Activated CD4-positive, alpha-beta T cell treated with anti-CD3 and anti-CD28 coated beads for 36 hours (primary cell): ENCODE data around the gene ASAP3. TPM values are rescaled to one million over a fixed set of nuclear protein-coding genes. Genes with fewer than 3 reads are reported as not detected.

ENCODE experiments used
- ATAC-seq: fragments of 200-7000 bp; cut with Tn5 transposase; one replicate; pipeline ENCODE4 v1.10.0; 2021; ENCODE audit warnings: mild to moderate bottlenecking, moderate library complexity
- CTCF ChIA-PET: fragments of 350-600 bp; sonication (Branson Sonifier 250); formaldehyde crosslinking; loops from one replicate; lab custom pipeline; 2021; ENCODE audit warnings: antibody characterized with exemption; lab: Charles Lee
- POLR2A ChIA-PET: fragments of 350-600 bp; sonication (Branson Sonifier 250); formaldehyde crosslinking; loops from one replicate; lab custom pipeline; 2021; ENCODE audit warnings: antibody characterized with exemption, inconsistent platforms; lab: Charles Lee
- DNase-seq: peaks from one replicate; pipeline ENCODE4 v3.0.0-alpha.2; 2020
- H3K27ac Mint-ChIP-seq: one replicate; pipeline ENCODE4 v1.8.0; 2021; ENCODE audit warnings: mixed read lengths
- H3K27me3 Mint-ChIP-seq: one replicate; pipeline ENCODE4 v1.8.0; 2021; ENCODE audit warnings: mixed read lengths
- H3K36me3 Mint-ChIP-seq: one replicate; pipeline ENCODE4 v1.8.0; 2021; ENCODE audit warnings: low read depth, mixed read lengths
- H3K4me1 Mint-ChIP-seq: one replicate; pipeline ENCODE4 v1.8.0; 2021; ENCODE audit warnings: mixed read lengths
- H3K4me3 Mint-ChIP-seq: one replicate; pipeline ENCODE4 v1.8.0; 2021; ENCODE audit warnings: mild to moderate bottlenecking, moderate library complexity, mixed read lengths
- H3K9me3 Mint-ChIP-seq: one replicate; pipeline ENCODE4 v1.8.0; 2021; ENCODE audit warnings: low read depth, mixed read lengths
- intact Hi-C, 2 experiments: fragments of 100-400 bp; cut with DNase I in 1 of 2; cut with micrococcal nuclease in 1 of 2; formaldehyde crosslinking; loops; one replicate each; pipeline versions ENCODE4 v1.14.2 to v1.15.1; 2022 to 2024; cut with DNase I, micrococcal nuclease
- total RNA-seq, 2 experiments: library from RNA; stranded (reverse); gene quantifications; one replicate each; pipeline ENCODE4 v1.2.3, GENCODE V29; 2021

ASAP3 gene
- total RNA-seq, 2 experiments from 2014 or later: 0.37 to 0.57 TPM

DNA sequence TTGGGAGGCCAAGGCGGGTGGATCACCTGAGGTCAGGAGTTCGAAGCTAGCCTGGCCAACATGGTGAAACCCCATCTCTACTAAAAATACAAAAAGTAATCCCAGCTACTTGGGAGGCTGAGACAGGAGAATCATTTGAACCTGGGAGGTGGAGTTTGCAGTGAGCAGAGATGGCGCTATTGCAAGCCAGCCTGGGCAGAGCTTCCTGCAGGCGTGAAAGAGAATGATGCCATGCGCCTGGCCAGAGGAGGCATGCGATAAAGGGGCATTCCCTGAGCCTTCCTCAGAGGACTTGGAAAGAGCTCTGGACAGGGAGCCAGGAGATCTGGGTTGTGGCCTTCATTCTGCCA is 43.9 kb upstream of the ASAP3 start:
- Mint-ChIP-seq H3K36me3 (peaks cover 34% of the 10 kb centered on the region), H3K4me1 (peaks cover 74% of the 10 kb centered on the region), H3K27me3 (no peaks in the 10 kb centered on the region), H3K4me3 (peak overlapping the region; percentile 84), H3K27ac (no peak overlapping the region), H3K9me3 (no peaks in the 10 kb centered on the region)
- CTCF ChIA-PET: interaction anchor here (0.6 to 9.3 kb wide), 15 partner anchors 10 to 772 kb away, joined by 3 to 82 read pairs (median 4); partner anchors contain the start of genes RPL11 and ZNF436
- intact Hi-C loops: no loop called here
- DNase-seq (no peak), ATAC-seq (peak; percentile 8)
- POLR2A ChIA-PET: interaction anchor here (0.7 to 1.3 kb wide), 6 partner anchors 12 to 164 kb away, joined by 3 to 5 read pairs (median 3); partner anchors contain the start of gene RPL11

DNA sequence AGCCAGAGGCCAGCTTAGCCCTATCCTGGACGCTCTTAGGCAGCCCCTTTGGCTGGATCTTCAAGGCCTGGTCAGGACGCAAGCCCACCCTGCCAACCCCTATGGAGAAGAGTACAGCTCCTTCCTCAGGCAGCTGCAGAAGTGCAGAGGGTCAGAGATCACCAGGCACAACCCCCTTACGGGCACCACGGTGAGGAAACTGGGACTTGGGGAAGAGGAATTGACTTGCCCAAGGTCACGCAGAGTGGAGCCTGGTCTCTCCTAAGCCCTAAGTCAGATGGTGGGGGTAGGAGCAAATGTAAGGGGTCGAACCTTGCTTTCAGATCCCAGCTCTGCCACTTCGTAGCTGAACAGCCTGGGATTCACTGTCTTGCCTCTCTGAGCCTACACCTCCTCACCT is 43.4 kb upstream of the ASAP3 start:
- Mint-ChIP-seq H3K27me3 (no peaks in the 10 kb centered on the region), H3K27ac (no peak overlapping the region), H3K4me1 (peaks cover 75% of the 10 kb centered on the region), H3K4me3 (no peak overlapping the region), H3K36me3 (peaks cover 39% of the 10 kb centered on the region), H3K9me3 (no peaks in the 10 kb centered on the region)
- no peak for ATAC-seq
- ChIA-PET CTCF (interaction anchor here (0.6 to 9.3 kb wide), 6 partner anchors 11 to 158 kb away, joined by 5 to 82 read pairs (median 22); partner anchors contain the start of gene ZNF436), POLR2A (interaction anchor here (0.6 to 1.1 kb wide), 4 partner anchors 13 to 164 kb away, joined by 3 to 5 read pairs (median 3); partner anchors contain the start of gene RPL11)
- intact Hi-C loops: no loop called here
- DNase-seq: no peak

DNA sequence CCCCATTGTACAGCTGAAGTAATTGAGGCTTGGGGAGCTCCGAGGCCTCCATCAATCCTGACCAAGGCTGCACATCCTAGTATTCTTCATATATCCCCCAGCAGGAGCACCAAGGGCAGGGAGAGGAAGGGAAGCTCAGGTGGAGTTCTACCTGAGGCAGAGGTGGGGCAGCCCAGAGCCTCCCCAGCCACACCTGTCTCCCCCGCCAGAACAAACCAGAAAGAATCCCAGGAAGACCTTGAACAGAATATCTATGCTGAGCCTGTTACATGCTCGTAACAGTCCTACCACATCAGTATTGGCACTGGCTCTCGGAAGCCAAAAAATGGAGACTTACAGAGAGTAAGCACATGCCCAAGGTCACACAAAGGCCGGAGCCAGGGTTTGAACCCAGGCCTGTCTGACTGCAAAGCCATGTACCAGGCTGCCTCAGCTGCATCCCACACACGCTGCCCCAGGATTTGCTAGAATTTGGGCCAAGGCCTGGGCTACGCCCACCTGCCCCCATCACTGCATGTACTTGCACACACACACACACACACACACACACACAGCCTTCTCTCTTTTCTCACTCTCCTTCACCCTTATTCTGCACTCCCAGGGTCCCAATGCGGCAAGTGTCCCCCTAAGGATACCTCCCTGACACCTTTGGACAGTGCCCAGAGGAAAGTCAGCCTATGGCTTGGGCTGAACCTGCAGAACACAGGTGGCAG is 42.5 kb upstream of the ASAP3 start:
- Mint-ChIP-seq H3K9me3 (no peaks in the 10 kb centered on the region), H3K27me3 (no peaks in the 10 kb centered on the region), H3K36me3 (peaks cover 48% of the 10 kb centered on the region), H3K27ac (peak overlapping the region; percentile 55), H3K4me3 (peak overlapping the region; percentile 29), H3K4me1 (peaks cover 68% of the 10 kb centered on the region)
- intact Hi-C loops: no loop called here
- CTCF ChIA-PET: interaction anchor here (0.6 to 6.6 kb wide), 7 partner anchors 14 to 272 kb away, joined by 3 to 67 read pairs (median 6); no protein-coding TSS in a partner anchor
- POLR2A ChIA-PET: interaction anchor here (0.6 to 0.8 kb wide), 4 partner anchors 12 to 75 kb away, joined by 3 to 7 read pairs (median 4); no protein-coding TSS in a partner anchor
- no peak for DNase-seq
- ATAC-seq: no peak

DNA sequence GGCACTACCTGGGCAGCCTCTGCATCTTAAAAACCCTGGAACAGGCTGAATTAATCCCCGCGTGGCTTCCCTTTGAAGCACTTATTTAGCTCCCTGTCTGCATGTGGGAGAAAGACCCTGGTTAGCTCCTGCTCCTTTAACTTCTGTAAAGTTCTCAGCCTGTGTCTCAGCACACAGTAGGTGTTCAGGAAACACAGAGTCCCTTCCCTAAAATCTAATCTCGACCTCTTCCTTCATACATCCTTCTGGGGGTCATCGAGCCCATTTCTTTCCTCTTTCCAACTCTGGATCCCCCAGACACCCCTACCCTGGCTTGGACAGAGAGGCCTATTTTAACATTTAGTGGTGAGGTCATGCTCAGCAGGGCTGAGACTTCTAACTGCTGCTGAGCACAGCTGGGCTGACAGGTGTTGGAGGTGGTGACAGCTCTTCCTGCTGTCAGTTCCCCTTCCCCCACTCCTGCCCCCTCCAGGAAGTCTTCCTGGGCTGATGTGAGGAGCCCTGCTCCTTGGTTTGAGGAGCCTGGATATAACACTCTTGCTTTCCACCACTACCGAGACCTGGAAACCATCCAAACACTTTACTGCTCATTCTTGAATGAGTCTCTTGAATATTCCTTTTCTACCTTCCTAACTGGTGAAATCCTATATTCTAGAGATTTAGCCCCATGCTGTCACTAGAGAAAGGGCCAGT is 41.7 kb upstream of the ASAP3 start:
- Mint-ChIP-seq H3K27ac (peak overlapping the region; percentile 32), H3K36me3 (peaks cover 51% of the 10 kb centered on the region), H3K4me1 (peaks cover 63% of the 10 kb centered on the region), H3K4me3 (peak overlapping the region; percentile 29), H3K9me3 (no peaks in the 10 kb centered on the region), H3K27me3 (no peaks in the 10 kb centered on the region)
- ChIA-PET POLR2A (interaction anchor here (0.6 to 1.4 kb wide), 3 partner anchors 18 to 74 kb away, joined by 3 to 5 read pairs (median 4); no protein-coding TSS in a partner anchor), CTCF (interaction anchor here (0.7 to 3.5 kb wide), 6 partner anchors 14 to 273 kb away, joined by 3 to 30 read pairs (median 7); no protein-coding TSS in a partner anchor)
- ATAC-seq (no peak), DNase-seq (peak; percentile 42)
- intact Hi-C loops: no loop called here

DNA sequence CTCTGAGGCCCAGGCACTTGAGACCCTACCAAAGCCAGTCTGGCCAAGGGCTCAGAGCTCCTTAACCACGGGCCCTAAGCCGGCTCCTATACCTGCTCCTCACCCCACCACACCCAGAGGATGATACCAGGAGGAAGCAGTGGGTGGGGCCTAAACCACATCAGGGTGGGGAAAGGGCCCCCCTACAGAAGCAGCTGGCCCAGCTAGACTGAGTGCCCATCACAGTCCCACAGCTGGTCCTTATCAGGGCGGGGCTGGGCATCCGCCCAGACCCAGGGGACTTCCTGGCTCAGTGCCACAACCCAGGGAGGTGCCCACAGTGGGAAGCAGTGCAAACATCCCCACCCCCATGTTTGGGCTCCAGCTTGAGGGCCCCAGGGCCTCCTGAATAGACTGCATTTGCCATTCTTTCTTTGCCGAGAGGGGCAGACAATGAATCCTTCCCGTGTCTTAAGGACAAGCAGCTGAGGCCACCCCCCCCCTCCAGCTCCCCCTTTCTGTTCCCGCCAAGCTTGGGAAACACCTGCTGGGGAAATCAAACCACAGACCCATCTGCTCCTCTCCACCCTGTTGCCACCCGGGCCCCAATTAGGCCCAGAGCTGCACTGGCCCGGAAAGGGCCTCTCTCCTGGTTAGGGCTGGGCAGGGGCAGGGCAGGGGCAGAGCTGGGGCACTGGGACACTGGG is 40.9 kb upstream of the ASAP3 start:
- POLR2A ChIA-PET: interaction anchor here (0.6 to 1.4 kb wide), 3 partner anchors 9 to 367 kb away, joined by 3 to 5 read pairs (median 4); no protein-coding TSS in a partner anchor
- H3K4me1 Mint-ChIP-seq: peaks cover 63% of the 10 kb centered on the region
- no peaks in the 10 kb centered on the region for H3K27me3 Mint-ChIP-seq
- H3K27ac Mint-ChIP-seq: peak overlapping the region; percentile 25
- H3K4me3 Mint-ChIP-seq: peak overlapping the region; percentile 28
- H3K9me3 Mint-ChIP-seq: no peaks in the 10 kb centered on the region
- intact Hi-C loops: no loop called here
- ATAC-seq (no peak), DNase-seq (peak; percentile 39)
- H3K36me3 Mint-ChIP-seq: peaks cover 50% of the 10 kb centered on the region
- CTCF ChIA-PET: interaction anchor here (0.6 to 3.5 kb wide), 8 partner anchors 10 to 247 kb away, joined by 3 to 30 read pairs (median 6); no protein-coding TSS in a partner anchor

DNA sequence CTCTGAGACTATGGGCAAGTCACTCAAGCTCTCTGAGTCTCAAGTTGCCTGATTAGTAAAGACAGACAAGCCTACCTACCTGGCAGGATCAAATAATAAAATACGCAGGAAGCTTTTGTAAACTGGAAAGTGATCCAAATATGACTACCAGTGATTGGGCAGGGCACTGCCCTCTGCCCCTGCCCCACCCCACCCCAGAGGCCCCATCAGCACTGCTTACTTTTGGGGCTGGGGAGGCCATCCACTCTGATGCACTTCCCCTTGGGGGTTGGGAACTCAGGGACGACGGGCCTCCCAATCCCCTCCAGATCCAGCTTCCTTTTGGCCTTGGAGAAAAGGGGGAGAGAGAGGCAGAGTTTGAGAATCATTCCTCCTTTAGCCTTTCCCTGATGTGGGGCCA is 40.2 kb upstream of the ASAP3 start:
- Mint-ChIP-seq H3K9me3 (no peaks in the 10 kb centered on the region), H3K27me3 (no peaks in the 10 kb centered on the region), H3K4me3 (no peak overlapping the region), H3K4me1 (peaks cover 57% of the 10 kb centered on the region), H3K36me3 (peaks cover 51% of the 10 kb centered on the region), H3K27ac (no peak overlapping the region)
- ATAC-seq (no peak), DNase-seq (no peak)
- intact Hi-C loops: no loop called here
- CTCF ChIA-PET: interaction anchor here (0.6 to 3.5 kb wide), 7 partner anchors 9 to 248 kb away, joined by 3 to 30 read pairs (median 6); no protein-coding TSS in a partner anchor
- POLR2A ChIA-PET: interaction anchor here (0.5 to 1.2 kb wide), 2 partner anchors 9 to 321 kb away, joined by 4 read pairs; no protein-coding TSS in a partner anchor

DNA sequence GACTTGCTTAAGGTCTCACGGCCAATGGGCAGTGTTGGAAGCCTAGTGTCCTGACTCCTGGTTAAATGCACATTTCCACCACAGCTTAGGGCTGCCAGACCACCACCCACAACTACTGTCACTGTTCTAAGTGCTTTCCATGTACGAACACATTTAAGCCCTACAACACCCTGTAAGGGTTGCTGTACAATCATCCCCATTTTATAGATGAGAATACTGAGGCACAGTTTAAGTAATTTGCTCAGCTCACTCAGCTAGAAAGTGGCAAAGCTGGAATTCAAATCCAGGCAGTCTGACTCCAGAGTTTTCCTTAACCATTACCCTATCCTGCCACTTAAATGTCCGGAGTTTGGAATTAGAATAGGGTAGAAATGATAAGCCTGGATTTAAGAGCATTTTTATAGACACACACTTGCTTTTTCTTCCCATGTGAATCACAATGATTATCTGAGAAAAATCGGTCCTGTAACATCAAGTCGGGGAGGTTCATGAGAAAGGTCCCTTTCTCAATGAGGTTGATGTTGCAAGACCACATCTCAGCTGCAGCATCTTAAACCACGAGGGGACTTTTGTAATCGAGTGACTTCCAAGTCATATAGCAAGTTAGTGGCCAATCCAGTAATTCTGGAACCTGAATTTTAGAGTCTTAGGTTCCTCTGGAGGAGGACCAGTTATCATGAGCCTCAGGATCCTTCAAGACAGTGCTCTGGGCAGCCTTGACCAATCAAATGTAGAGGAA is 38.4 kb upstream of the ASAP3 start:
- intact Hi-C loops: loop anchor here in 1 of 2 experiments (1.0 kb wide), 1 partner anchor 11 kb away; no protein-coding TSS in a partner anchor
- peaks cover 40% of the 10 kb centered on the region for H3K4me1 Mint-ChIP-seq
- DNase-seq: peak; percentile 21
- ChIA-PET CTCF (interaction anchor here (0.6 to 2.5 kb wide), 5 partner anchors 8 to 115 kb away, joined by 3 to 17 read pairs (median 3); partner anchors contain the start of gene E2F2), POLR2A (interaction anchor here (0.6 kb wide), 1 partner anchor 361 kb away, joined by 9 read pairs; no protein-coding TSS in a partner anchor)
- H3K4me3 Mint-ChIP-seq: no peak overlapping the region
- peaks cover 60% of the 10 kb centered on the region for H3K36me3 Mint-ChIP-seq
- H3K9me3 Mint-ChIP-seq: no peaks in the 10 kb centered on the region
- peak; percentile 33 for ATAC-seq
- H3K27ac Mint-ChIP-seq: no peak overlapping the region
- no peaks in the 10 kb centered on the region for H3K27me3 Mint-ChIP-seq

DNA sequence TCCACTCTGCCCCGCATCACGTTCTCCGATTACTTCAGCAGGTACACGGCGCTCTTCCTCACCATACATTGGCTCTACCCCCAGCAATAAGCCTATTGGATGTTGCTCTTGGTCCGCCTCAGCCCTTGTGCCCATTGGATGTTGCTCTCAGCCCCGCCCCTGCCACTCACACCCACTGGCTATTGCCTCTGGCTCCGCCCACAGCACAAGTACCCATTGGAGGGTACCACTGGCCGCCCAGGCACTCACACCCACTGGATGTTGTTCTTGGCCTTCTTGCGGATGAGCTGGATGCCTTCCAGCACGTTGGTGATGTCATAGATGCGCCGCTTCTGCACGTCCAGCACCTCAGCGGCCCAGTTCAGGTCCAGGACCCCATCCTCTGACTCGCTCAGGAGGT is 37.6 kb upstream of the ASAP3 start:
- intact Hi-C loops: no loop called here
- no peak overlapping the region for H3K27ac Mint-ChIP-seq
- H3K27me3 Mint-ChIP-seq: no peaks in the 10 kb centered on the region
- POLR2A ChIA-PET: interaction anchor here (1.2 kb wide), 1 partner anchor 13 kb away, joined by 4 read pairs; no protein-coding TSS in a partner anchor
- peaks cover 61% of the 10 kb centered on the region for H3K36me3 Mint-ChIP-seq
- CTCF ChIA-PET: interaction anchor here (0.7 to 2.5 kb wide), 4 partner anchors 9 to 115 kb away, joined by 3 to 17 read pairs (median 3); partner anchors contain the start of gene E2F2
- peaks cover 32% of the 10 kb centered on the region for H3K4me1 Mint-ChIP-seq
- H3K4me3 Mint-ChIP-seq: no peak overlapping the region
- DNase-seq (peak; percentile 39), ATAC-seq (no peak)
- no peaks in the 10 kb centered on the region for H3K9me3 Mint-ChIP-seq

DNA sequence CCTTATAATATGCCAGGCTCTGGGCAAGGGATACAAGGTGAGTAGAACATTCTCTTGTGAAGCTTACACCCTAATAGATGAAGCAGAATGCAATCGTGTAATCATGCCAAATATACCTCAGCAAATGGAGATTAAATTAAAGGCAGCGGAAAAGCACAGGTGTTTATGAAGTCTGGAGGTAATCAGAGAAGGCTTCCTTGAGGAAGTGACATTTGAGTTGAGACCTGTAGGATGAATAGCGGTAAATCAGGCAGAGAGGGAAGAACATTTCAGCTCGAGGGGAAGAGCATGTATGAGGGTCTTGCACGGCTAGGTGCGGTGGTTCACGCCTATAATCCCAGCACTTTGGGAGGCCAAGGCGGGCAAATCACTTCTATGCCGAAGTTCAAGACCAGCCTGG is 33.6 kb upstream of the ASAP3 start:
- H3K27ac Mint-ChIP-seq: no peak overlapping the region
- H3K4me1 Mint-ChIP-seq: peaks cover 3% of the 10 kb centered on the region
- peaks cover 75% of the 10 kb centered on the region for H3K36me3 Mint-ChIP-seq
- intact Hi-C loops: no loop called here
- H3K27me3 Mint-ChIP-seq: no peaks in the 10 kb centered on the region
- no peaks in the 10 kb centered on the region for H3K9me3 Mint-ChIP-seq
- ATAC-seq: no peak
- CTCF ChIA-PET: interaction anchor here (0.5 to 2.2 kb wide), 3 partner anchors 20 to 134 kb away, joined by 3 to 6 read pairs (median 3); no protein-coding TSS in a partner anchor
- DNase-seq: no peak
- POLR2A ChIA-PET: no interaction called here
- no peak overlapping the region for H3K4me3 Mint-ChIP-seq

DNA sequence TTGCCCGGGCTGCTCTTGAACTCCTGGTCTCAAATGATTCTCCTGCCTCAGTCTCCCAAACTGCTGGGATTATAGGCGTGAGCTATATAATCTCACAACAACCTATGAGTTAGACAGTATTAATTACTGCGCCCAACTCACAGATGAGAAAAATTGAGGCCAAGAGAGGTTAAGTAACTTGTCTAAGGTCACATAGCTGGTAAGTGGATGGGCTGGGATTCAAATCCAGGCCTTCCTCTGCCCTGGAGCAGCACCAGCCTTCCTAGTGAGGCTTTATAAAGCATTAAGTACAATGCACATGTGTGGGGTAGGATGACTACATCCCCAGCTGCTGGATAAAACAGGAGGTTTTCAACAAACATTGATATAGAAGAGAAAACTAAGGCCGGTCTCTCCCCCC is 31.9 kb upstream of the ASAP3 start:
- DNase-seq (no peak), ATAC-seq (no peak)
- H3K27me3 Mint-ChIP-seq: no peaks in the 10 kb centered on the region
- H3K27ac Mint-ChIP-seq: no peak overlapping the region
- ChIA-PET CTCF (interaction anchor here (0.6 to 2.3 kb wide), 6 partner anchors 9 to 1439 kb away, joined by 3 to 15 read pairs (median 6); no protein-coding TSS in a partner anchor), POLR2A (no interaction called here)
- no peak overlapping the region for H3K4me3 Mint-ChIP-seq
- H3K9me3 Mint-ChIP-seq: no peaks in the 10 kb centered on the region
- intact Hi-C loops: no loop called here
- H3K36me3 Mint-ChIP-seq: peaks cover 72% of the 10 kb centered on the region
- H3K4me1 Mint-ChIP-seq: no peaks in the 10 kb centered on the region
